ENCODE data around the gene CCDC73. TPM values are rescaled to one million over a fixed set of nuclear protein-coding genes. Genes with fewer than 3 reads are reported as not detected.

CCDC73 gene
- total and polyA plus RNA-seq, 4 donors, result 0.02 to 0.50 (median 0.33) TPM

DNA sequence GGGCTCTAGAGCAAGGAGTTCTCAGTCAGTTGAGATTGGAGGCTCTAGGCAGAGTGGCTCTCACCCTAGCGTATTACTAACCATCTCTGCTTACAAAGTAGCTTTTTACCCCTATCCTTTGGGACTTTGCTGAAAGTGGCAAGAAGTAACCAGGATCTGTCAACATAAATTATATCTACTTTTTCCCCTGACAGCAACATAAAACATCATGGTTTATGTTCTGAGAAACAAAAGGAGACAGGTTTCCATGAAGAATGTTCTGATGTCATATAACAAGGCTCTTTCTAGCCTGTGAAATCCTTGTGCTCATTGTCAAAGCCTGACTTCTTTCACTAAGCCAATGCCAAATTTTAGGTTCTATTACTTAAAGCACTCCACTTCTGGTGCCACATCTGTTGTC is 218.0 kb downstream of the CCDC73 start:
- Histone ChIP-seq H3K27me3 (ENCODE audit: control insufficient read depth in 4 of 4, insufficient read depth in 4 of 4, low read length in 3 of 4) (no peaks in the 10 kb centered on the region), H3K36me3 (ENCODE audit: control insufficient read depth in 4 of 4, insufficient read depth in 3 of 4, low read depth in 1 of 4, low read length in 3 of 4) (no peaks in the 10 kb centered on the region), H3K4me3 (ENCODE audit: low read depth in 1 of 3, low read length in 3 of 3) (no peak overlapping the region), H3K4me1 (ENCODE audit: control insufficient read depth in 4 of 4, insufficient read depth in 4 of 4, low read length in 3 of 4) (no peaks in the 10 kb centered on the region), H3K9ac (ENCODE audit: low read depth in 1 of 2, low read length in 2 of 2) (no peak overlapping the region), H3K9me3 (ENCODE audit: control insufficient read depth in 4 of 4, low read length in 3 of 4) (no peaks in the 10 kb centered on the region), H3K27ac (ENCODE audit: low read depth in 1 of 2, low read length in 2 of 2) (no peak overlapping the region)
- WGBS, result 97% methylated on average over 1 of the region's 1 CpG
- no peak for DNase-seq (ENCODE audit: low spot score)
- no peak for TF ChIP-seq TAF1 (conservative IDR thresholded peaks at IDR 0.05)
- TF ChIP-seq, protein P1, sequence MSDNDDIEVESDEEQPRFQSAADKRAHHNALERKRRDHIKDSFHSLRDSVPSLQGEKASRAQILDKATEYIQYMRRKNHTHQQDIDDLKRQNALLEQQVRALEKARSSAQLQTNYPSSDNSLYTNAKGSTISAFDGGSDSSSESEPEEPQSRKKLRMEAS (IDR thresholded peaks at IDR 0.05), result no peak
- no peak for TF ChIP-seq HNF4G (IDR thresholded peaks at IDR 0.05)

DNA sequence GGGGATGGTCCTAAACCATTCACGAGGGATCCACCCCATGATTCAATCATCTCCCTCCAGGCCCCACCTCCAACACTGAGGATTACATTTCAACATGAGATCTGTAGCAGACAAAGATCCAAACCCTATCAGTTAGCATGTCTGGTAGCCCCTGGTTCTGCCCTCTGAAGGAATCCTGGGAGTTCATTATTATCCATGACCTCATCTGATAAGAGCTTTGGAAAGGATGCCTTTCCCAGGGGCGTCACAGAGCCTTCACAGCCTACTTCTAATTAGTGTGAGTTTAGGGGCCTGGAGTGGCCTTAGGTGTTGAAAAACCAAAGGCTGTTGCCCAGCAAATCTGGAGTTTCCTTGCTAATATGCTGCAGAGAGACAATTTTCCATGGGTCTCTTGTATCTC is 219.4 kb downstream of the CCDC73 start:
- Histone ChIP-seq H3K9ac (ENCODE audit: low read depth in 1 of 2, low read length in 2 of 2) (no peak overlapping the region), H3K27ac (ENCODE audit: low read depth in 1 of 2, low read length in 2 of 2) (no peak overlapping the region), H3K9me3 (ENCODE audit: control insufficient read depth in 4 of 4, low read length in 3 of 4) (no peaks in the 10 kb centered on the region), H3K36me3 (ENCODE audit: control insufficient read depth in 4 of 4, insufficient read depth in 3 of 4, low read depth in 1 of 4, low read length in 3 of 4) (no peaks in the 10 kb centered on the region), H3K4me3 (ENCODE audit: low read depth in 1 of 3, low read length in 3 of 3) (no peak overlapping the region), H3K4me1 (ENCODE audit: control insufficient read depth in 4 of 4, insufficient read depth in 4 of 4, low read length in 3 of 4) (no peaks in the 10 kb centered on the region), H3K27me3 (ENCODE audit: control insufficient read depth in 4 of 4, insufficient read depth in 4 of 4, low read length in 3 of 4) (no peaks in the 10 kb centered on the region)
- TF ChIP-seq EGR1 (IDR thresholded peaks at IDR 0.05; ENCODE audit: low read depth in 2 of 2) (no peak), JUND (IDR thresholded peaks at IDR 0.05) (no peak), RXRA (IDR thresholded peaks at IDR 0.05) (no peak), SP1 (IDR thresholded peaks at IDR 0.05) (no peak)
- 74% methylated on average over 2 of the region's 2 CpGs for WGBS
- no peak for DNase-seq (ENCODE audit: low spot score)

DNA sequence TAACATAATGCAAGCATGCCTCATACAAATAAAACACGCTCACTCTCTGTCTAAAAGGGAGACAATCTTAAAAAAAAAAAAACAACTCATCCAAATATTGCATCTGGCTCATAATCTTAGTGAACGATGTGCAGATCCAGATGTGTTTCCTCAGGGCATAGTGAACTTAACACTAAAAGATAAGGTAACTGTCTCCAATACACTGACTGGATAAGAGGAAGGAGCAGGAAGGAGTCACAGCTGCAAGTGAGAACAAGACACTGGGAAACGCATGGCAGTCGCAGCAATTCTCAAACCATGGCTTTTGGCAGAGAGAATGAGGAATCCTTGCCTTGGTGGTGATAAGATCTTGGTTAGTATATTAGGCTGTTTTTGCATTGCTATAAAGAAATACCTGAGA is 220.0 kb downstream of the CCDC73 start:
- 85% methylated on average over 4 of the region's 4 CpGs for WGBS
- Histone ChIP-seq H3K27ac (ENCODE audit: low read depth in 1 of 2, low read length in 2 of 2) (no peak overlapping the region), H3K4me3 (ENCODE audit: low read depth in 1 of 3, low read length in 3 of 3) (no peak overlapping the region), H3K4me1 (ENCODE audit: control insufficient read depth in 4 of 4, insufficient read depth in 4 of 4, low read length in 3 of 4) (no peaks in the 10 kb centered on the region), H3K36me3 (ENCODE audit: control insufficient read depth in 4 of 4, insufficient read depth in 3 of 4, low read depth in 1 of 4, low read length in 3 of 4) (no peaks in the 10 kb centered on the region), H3K27me3 (ENCODE audit: control insufficient read depth in 4 of 4, insufficient read depth in 4 of 4, low read length in 3 of 4) (no peaks in the 10 kb centered on the region), H3K9ac (ENCODE audit: low read depth in 1 of 2, low read length in 2 of 2) (no peak overlapping the region), H3K9me3 (ENCODE audit: control insufficient read depth in 4 of 4, low read length in 3 of 4) (no peaks in the 10 kb centered on the region)
- no peak for DNase-seq (ENCODE audit: low spot score)
- TF ChIP-seq TAF1 (conservative IDR thresholded peaks at IDR 0.05) (no peak), JUND (IDR thresholded peaks at IDR 0.05) (no peak), HNF4A (conservative IDR thresholded peaks at IDR 0.05) (no peak), SP1 (IDR thresholded peaks at IDR 0.05) (no peak), EGR1 (IDR thresholded peaks at IDR 0.05; ENCODE audit: low read depth in 2 of 2) (no peak), HNF4G (IDR thresholded peaks at IDR 0.05) (no peak), YY1 (IDR thresholded peaks at IDR 0.05) (no peak), FOXA2 (IDR thresholded peaks at IDR 0.05) (no peak), NR2F2 (IDR thresholded peaks at IDR 0.05) (no peak), RAD21 (IDR thresholded peaks at IDR 0.05) (no peak), RXRA (IDR thresholded peaks at IDR 0.05) (no peak), FOXA1 (IDR thresholded peaks at IDR 0.05) (no peak), GABPA (IDR thresholded peaks at IDR 0.05 in 1 of 2, conservative IDR thresholded peaks at IDR 0.05 in 1 of 2) (no peak)
- TF ChIP-seq, protein P2, sequence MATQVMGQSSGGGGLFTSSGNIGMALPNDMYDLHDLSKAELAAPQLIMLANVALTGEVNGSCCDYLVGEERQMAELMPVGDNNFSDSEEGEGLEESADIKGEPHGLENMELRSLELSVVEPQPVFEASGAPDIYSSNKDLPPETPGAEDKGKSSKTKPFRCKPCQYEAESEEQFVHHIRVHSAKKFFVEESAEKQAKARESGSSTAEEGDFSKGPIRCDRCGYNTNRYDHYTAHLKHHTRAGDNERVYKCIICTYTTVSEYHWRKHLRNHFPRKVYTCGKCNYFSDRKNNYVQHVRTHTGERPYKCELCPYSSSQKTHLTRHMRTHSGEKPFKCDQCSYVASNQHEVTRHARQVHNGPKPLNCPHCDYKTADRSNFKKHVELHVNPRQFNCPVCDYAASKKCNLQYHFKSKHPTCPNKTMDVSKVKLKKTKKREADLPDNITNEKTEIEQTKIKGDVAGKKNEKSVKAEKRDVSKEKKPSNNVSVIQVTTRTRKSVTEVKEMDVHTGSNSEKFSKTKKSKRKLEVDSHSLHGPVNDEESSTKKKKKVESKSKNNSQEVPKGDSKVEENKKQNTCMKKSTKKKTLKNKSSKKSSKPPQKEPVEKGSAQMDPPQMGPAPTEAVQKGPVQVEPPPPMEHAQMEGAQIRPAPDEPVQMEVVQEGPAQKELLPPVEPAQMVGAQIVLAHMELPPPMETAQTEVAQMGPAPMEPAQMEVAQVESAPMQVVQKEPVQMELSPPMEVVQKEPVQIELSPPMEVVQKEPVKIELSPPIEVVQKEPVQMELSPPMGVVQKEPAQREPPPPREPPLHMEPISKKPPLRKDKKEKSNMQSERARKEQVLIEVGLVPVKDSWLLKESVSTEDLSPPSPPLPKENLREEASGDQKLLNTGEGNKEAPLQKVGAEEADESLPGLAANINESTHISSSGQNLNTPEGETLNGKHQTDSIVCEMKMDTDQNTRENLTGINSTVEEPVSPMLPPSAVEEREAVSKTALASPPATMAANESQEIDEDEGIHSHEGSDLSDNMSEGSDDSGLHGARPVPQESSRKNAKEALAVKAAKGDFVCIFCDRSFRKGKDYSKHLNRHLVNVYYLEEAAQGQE (IDR thresholded peaks at IDR 0.05), result no peak
- TF ChIP-seq, protein P1 (IDR thresholded peaks at IDR 0.05), result no peak
- TF ChIP-seq, protein P3, sequence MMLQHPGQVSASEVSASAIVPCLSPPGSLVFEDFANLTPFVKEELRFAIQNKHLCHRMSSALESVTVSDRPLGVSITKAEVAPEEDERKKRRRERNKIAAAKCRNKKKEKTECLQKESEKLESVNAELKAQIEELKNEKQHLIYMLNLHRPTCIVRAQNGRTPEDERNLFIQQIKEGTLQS (IDR thresholded peaks at IDR 0.05), result no peak
- TF ChIP-seq, protein P4, sequence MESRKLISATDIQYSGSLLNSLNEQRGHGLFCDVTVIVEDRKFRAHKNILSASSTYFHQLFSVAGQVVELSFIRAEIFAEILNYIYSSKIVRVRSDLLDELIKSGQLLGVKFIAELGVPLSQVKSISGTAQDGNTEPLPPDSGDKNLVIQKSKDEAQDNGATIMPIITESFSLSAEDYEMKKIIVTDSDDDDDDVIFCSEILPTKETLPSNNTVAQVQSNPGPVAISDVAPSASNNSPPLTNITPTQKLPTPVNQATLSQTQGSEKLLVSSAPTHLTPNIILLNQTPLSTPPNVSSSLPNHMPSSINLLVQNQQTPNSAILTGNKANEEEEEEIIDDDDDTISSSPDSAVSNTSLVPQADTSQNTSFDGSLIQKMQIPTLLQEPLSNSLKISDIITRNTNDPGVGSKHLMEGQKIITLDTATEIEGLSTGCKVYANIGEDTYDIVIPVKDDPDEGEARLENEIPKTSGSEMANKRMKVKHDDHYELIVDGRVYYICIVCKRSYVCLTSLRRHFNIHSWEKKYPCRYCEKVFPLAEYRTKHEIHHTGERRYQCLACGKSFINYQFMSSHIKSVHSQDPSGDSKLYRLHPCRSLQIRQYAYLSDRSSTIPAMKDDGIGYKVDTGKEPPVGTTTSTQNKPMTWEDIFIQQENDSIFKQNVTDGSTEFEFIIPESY (IDR thresholded peaks at IDR 0.05), result no peak
- TF ChIP-seq, protein P5, sequence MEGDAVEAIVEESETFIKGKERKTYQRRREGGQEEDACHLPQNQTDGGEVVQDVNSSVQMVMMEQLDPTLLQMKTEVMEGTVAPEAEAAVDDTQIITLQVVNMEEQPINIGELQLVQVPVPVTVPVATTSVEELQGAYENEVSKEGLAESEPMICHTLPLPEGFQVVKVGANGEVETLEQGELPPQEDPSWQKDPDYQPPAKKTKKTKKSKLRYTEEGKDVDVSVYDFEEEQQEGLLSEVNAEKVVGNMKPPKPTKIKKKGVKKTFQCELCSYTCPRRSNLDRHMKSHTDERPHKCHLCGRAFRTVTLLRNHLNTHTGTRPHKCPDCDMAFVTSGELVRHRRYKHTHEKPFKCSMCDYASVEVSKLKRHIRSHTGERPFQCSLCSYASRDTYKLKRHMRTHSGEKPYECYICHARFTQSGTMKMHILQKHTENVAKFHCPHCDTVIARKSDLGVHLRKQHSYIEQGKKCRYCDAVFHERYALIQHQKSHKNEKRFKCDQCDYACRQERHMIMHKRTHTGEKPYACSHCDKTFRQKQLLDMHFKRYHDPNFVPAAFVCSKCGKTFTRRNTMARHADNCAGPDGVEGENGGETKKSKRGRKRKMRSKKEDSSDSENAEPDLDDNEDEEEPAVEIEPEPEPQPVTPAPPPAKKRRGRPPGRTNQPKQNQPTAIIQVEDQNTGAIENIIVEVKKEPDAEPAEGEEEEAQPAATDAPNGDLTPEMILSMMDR (IDR thresholded peaks at IDR 0.05; ENCODE audit: low read depth, low read length, missing input control), result no peak
